ENCODE data around the gene HLX. TPM values are rescaled to one million over a fixed set of nuclear protein-coding genes. Genes with fewer than 3 reads are reported as not detected.

The HLX gene
- total RNA-seq, 1 donor from 2014 or later = 20.8 TPM

DNA sequence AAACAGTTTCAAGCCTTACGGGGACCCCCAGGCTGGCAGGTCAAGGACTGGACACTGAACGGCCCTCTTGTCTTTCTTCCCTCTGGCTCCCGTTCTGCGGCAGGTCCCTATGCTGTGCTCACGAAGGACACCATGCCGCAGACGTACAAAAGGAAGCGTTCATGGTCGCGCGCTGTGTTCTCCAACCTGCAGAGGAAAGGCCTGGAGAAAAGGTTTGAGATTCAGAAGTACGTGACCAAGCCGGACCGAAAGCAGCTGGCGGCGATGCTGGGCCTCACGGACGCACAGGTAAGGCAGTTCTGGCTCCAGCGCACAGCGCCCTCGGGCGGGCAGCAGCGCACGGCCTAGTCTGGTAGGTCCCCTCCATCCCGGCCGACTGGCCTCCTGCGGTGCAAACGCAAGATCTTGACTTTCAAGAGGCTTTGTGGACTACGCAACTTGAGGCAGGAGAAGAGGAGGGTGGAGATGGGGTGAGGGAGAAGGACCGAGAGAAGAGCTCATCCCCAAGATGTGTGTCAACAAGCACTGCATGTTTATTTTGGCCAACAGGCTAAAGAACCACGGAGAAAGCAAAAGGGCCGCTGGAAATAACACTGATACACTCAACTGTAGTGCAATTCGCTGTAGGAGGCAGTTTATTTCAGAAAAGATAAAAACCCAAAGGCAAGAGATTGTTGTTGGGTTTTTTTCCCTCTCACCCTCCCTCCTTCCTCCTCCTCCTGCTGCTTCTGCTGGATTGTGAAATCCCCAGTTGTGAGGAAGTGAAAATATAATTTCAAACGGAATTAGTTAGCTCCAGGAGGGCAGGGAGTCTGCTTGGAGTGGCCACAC lies 3.0 kb downstream of the HLX start:
- peak; percentile 44 for DNase-seq

DNA sequence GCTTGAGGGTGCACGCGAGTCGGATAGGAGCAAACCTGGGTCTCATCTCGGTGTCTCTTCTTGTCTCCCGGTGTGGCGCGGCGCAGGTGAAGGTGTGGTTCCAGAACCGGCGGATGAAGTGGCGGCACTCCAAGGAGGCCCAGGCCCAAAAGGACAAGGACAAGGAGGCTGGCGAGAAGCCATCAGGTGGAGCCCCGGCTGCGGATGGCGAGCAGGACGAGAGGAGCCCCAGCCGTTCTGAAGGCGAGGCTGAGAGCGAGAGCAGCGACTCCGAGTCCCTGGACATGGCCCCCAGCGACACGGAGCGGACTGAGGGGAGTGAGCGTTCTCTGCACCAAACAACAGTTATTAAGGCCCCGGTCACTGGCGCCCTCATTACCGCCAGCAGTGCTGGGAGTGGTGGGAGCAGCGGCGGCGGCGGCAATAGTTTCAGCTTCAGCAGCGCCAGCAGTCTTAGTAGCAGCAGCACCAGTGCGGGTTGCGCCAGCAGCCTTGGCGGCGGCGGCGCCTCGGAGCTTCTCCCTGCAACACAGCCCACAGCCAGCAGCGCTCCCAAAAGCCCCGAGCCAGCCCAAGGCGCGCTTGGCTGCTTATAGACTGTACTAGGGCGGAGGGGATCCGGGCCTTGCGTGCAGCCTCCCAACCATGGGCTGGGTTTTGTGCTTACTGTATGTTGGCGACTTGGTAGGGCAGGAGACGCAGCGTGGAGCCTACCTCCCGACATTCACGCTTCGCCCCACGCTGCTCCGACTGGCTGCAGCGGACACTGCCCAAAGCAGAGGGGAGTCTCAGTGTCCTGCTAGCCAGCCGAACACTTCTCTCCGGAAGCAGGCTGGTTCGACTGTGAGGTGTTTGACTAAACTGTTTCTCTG lies 5.1 kb downstream of the HLX start:
- no peak for DNase-seq

DNA sequence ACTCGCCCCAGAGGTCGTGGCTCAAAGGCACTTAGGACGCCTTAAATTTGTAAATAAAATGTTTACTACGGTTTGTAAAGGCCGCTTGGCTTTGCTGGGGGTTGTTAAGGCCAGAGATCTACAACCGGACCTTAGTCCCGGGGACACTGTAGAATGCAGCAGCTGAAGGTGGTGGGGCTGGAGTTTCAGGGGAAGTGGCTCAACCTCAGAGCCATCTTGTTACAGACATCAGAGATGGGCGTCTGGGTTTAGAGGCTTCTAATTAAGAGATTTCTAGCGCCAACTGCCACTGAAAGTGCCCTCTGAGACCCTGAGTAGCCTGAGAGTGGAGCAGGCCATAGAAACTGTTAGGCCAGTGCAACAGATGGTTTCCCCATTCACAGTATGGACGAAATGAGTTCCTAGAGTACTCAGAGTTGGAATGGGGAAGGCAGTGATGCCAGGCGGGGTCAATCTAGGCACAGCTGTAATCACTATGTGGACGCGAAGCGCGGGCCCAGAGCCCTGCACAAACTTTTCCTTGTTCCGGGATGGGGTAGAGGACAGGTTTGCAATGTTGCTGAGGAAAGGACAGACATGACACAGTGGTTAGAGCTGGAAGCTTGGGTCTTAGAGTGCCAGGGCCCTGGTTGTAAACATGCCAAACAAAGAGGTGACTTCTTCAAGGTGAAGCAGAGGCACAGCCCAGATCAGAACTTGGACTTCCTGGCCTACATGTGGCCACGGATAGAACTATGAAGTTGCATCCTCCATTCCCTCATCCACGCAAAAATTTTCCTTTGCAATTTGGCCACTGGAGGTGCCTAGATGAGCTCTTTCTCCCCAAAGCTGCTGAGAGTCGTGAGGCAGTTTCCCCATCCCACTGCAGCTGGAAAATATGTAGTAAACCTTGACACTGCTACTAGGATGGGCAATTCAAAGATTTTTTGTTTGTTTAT lies 6.0 kb downstream of the HLX start:
- no peak for DNase-seq

GRCh38 chr1:220885971-220886370 lies 6.7 kb downstream of the HLX start:
- no peak for DNase-seq

- no peak for DNase-seq
Observed at GRCh38 chr1:220886470-220887201, 7.4 kb downstream of the HLX start.

GRCh38 chr1:220887202-220887519 lies 7.9 kb downstream of the HLX start:
- DNase-seq = no peak

DNA sequence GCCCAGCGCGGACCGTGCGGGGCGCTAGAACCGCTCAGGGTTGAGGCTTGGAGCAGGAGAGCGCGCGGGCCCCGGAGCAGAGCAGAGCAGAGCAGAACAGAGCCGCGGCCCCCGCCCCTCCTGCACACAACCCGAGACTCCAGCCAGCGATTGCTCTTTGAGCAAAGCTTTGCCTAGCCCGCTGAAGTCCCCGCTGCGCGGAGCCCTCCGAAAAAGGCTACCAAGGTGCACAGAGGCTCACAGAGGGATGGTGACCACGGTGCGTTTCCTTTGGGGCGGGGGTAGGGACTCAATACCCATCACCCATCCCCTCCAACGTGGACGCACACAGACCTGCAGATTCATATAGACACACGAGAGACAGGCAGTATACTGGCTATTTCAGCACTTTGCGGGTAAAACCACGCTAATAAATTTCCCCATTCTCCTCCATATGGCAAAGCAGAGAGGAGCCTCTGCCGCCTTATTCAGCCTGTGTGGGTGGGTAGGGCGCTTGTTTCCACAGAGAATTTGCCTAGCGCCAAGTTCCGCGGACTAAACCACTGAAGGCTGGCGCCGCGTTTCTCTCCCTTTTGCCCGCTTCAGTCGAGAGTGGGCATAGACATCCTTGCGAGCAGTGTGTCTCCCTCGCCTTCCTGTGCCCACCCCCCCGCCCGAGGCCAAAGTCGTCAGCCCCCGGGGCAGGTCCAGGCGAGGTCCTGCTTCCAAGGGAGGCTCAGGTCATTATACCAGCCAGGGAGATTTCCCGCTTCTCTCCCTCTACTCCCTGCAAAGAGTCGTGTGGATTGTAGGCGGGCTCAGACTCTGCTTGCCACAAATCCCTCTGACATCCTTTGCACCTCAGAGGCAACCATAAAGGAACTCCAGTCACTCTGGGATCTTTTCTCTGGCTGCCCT lies 8.5 kb downstream of the HLX start:
- no peak for DNase-seq

DNA sequence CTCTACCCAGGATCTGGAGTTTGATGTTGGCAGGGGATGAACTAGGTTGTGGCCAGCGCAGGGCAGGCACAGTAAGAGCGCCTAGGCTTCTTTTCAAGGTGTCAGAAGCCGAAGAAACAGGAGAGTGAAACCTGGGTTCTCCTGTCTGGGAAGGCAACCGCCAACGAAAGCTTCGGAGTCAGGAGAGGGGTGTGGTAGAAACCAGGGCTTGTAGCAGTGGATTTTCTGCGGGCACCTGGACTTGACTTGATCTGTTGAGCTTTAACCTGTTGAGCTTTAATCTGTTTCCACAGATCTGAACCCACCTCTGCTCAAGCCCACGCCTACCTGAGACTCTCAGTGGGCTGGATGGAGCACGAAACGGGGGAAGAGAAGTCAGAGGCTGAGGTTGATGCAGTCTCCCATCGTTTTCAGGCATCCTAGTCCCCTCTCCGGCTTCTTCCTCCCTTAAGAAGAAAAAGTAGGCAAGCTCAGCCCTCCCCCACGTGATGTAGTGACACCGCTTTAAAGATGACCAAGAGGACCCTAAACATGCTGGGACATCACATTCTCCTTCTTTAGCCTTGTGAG lies 9.3 kb downstream of the HLX start:
- DNase-seq = no peak

DNA sequence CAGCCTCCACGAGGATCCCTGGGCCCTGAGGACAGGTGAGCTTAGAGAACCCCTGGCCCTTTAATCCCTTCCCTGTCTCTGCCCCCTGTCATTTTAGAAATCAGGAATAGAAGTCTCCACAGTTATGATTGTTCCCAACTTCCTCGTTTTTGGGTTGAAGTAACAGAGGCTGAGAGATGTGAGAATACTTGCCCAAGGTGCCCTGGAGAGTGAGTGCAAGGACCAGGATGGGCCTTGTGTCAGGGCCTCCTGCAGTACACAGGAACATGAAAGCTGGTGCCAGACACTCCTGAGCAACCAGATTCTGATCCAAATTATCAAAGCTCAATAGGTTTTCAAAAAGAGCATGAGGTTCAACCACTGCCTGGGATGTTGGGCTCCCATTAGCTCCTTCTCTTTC lies 10.1 kb downstream of the HLX start:
- DNase-seq = no peak

DNA sequence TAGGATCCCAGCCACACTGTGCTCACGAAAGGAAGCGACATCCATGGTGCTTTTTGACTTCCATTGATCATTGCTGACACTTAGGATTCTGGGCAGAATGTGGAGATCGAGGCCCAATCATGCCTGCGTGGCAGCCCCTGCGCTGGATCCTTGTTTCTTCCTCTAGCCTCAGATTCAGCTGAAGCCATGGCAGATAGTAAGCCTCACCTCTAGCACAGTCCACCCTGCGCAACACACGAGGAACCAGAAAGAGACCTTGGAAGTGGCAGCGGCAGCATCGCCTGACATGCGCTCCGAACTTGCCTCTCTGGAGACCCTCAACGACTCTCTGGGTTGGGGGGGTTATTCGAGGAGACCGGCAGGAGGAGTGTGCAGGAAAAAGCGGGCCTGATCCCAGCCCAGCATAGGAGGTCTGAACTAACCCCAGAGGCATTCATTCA lies 10.6 kb downstream of the HLX start:
- DNase-seq = no peak

DNA sequence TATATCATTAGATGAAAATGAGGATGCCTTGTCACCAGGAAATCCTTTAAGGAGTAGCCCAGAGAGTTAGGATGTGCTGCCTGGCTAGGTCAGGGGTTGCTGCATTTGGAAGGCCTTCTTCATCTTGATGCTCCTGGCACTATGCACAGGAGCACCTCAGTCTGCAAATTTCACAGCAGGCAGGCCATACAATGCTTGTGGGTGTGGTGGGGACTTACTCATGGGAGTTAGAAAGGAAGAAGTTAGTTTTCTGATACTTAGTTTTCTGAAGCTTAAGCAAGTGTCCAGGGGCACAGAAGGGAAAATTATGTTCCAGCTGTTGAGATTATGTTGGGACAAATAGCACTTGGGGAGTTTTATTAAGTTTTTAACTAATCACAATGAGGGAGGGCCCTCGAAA lies 11.4 kb downstream of the HLX start:
- no peak for DNase-seq

- no peak for DNase-seq
Observed at GRCh38 chr1:220891224-220892085, 12.2 kb downstream of the HLX start.

- DNase-seq = no peak
Observed at GRCh38 chr1:220892086-220892376, 12.8 kb downstream of the HLX start.

DNA sequence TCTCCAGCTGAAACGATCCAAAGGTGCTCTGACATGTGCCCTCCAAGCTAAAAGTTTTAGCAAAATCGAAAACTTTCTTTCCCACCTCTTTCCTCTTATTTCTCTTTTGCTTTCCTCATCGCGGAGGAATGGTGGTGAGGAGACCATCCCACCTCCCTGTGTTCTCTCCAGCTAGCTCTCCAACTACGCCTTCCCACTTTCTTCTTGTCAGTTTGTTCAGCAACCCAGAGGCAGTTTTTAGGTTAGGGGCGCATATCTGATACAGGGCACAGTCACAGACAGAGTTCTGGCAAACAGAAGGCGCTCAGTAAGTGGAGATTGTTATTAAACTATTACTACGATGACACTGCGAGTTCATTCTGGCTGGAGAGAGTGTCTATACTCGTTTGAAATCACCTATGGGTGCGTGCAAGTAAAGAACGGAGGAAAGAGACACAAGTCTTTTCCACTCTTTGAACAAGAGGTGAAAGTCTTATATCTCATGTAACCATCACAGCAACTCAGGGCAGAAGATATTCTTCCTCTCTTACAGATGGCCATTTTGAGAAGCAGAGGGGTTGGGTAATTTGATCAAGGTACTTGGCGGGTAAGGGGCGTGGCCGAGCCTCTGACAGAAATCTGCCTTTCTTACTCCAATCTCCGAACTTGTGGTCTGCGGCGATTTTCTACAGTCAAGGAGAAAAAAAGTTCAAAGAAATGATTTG lies 13.9 kb downstream of the HLX start:
- no peak for DNase-seq

- DNase-seq = no peak
Observed at GRCh38 chr1:220893701-220894024, 14.4 kb downstream of the HLX start.

DNA sequence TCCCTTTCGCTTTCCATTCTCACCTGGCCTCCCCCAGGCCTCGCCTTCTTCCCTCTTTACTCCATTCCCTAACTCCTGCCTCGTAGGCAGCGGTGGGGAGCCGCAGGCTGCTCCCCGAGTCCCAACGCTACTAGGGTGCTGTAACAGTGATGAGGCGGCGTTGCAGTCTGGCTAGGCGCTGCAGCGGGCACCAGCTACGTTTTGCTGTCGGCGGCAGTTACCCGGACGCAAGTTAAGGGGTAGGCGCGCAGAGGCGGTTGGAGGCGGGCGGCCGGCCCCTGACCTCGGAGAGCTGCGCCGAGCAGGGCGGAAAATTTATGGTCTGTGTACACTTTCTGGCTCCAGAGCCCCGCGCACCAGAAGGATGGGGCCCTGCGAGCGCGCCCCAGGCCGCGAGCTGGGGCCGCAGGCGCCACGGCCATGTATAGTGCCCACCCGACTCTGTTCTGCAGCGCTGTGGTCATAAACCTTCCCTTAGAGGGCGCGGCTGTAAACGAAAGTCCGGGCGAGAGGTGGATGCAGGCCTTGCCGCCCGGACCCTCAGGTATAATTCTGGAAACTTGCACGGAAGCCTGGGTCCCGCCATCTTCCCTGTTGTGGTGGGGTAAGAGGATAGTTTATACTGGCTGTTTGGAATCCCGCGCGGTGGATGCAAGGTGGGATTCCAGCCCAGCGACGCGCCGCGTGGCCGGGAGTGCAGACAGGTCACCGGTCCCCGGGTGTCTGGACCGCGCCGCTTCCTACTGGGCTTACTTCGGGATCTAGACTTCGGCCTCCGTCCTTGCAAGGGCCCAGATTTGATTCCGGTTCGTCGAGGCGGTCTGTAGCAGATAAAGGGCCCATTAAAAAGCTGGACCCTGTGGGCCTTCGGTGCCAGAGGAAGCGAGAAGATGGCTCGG lies 15.0 kb downstream of the HLX start:
- no peak for DNase-seq

- DNase-seq = no peak
Observed at GRCh38 chr1:220894924-220895256, 15.6 kb downstream of the HLX start.

GRCh38 chr1:220895412-220895946 lies 16.2 kb downstream of the HLX start:
- no peak for DNase-seq
